Omental fat pad (tissue), 4 donors: ENCODE results near the gene FOXJ2. TPM values are rescaled to one million over a fixed set of nuclear protein-coding genes. Genes with fewer than 3 reads are reported as not detected.
A peak's percentile ranks its signal among the peaks of the same experiment; 100 is the strongest.

ENCODE experiments used
- ATAC-seq: fragments of 150-250 bp; one replicate; pipeline ENCODE4 v1.9.1; 2016; ENCODE audit warnings: mild to moderate bottlenecking, moderate library complexity; ENCODE audit not compliant: low FRiP score
- DNase-seq: peaks from one replicate; pipeline ENCODE4 v3.0.0-alpha.2; 2019; ENCODE audit warnings: low spot score
- total RNA-seq, 4 donors: library from RNA; depleted of rRNA; stranded (reverse); fragments of >200 nt; gene quantifications; one replicate each; pipeline ENCODE4 v1.1.0, GENCODE V29; 2016
- TF ChIP-seq, protein P1 (sequence below), 3 donors: fragments of 450-650 bp; IDR thresholded peaks; one replicate each; pipeline ENCODE4 v1.5.1; 2016 to 2017; ENCODE audit warnings: antibody characterized with exemption in 3 of 3, mild to moderate bottlenecking in 3 of 3, moderate library complexity in 2 of 3

Gene FOXJ2
- total RNA-seq, 4 donors from 2014 or later: 9.2 to 17.2 (median 13.0) TPM

- no peak for DNase-seq
- TF ChIP-seq, protein P1, sequence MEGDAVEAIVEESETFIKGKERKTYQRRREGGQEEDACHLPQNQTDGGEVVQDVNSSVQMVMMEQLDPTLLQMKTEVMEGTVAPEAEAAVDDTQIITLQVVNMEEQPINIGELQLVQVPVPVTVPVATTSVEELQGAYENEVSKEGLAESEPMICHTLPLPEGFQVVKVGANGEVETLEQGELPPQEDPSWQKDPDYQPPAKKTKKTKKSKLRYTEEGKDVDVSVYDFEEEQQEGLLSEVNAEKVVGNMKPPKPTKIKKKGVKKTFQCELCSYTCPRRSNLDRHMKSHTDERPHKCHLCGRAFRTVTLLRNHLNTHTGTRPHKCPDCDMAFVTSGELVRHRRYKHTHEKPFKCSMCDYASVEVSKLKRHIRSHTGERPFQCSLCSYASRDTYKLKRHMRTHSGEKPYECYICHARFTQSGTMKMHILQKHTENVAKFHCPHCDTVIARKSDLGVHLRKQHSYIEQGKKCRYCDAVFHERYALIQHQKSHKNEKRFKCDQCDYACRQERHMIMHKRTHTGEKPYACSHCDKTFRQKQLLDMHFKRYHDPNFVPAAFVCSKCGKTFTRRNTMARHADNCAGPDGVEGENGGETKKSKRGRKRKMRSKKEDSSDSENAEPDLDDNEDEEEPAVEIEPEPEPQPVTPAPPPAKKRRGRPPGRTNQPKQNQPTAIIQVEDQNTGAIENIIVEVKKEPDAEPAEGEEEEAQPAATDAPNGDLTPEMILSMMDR (IDR thresholded peaks at IDR 0.05): no peak
These were observed 6.2 kb downstream of the FOXJ2 start for GRCh38 chr12:8038659-8039114.

DNA sequence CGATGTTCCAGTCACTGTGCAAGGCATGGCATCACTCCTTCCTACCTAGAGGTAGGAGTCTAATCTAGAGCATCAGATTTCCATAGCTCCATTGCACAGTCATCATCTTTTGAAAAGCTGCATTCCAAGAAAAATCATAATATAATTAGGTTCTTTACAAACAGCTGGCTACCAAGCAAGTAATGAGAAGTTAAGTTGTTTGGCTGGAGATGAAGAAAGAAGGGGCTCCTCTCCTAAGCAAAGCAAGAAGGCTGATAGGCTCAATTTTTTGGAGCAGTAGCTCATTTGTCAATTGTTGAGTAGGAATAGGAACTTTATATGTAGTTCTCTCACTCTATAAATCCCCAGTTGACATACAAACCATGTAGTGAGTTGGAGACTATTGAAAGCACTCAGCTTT lies 8.3 kb downstream of the FOXJ2 start:
- ATAC-seq: no peak
- DNase-seq: no peak
- TF ChIP-seq, protein P1 (IDR thresholded peaks at IDR 0.05): no peak

More at GRCh38 chr12:8038659-8039114, 6.2 kb downstream of the FOXJ2 start:
- ATAC-seq: peak; percentile 83

GRCh38 chr12:8045952-8046944 lies 13.7 kb downstream of the FOXJ2 start:
- TF ChIP-seq, protein P1 (IDR thresholded peaks at IDR 0.05): peak in 1 of 3 donors; percentile 49
- peak; percentile 87 for DNase-seq
- peak; percentile 48 for ATAC-seq

DNA sequence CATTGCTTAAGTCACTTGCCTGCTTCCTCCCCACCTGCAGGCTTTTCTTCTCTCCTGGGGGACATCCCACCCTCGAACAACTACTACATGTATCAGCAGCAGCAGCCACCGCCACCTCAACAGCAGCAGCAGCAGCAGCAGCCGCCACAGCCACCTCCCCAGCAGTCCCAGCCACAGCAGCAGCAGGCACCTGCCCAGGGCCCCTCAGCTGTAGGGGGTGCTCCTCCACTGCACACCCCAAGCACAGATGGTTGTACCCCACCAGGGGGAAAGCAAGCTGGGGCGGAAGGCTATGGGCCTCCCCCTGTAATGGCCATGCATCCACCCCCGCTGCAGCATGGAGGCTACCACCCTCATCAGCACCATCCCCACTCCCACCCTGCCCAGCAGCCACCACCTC lies 15.3 kb downstream of the FOXJ2 start:
- DNase-seq: no peak
- no peak for ATAC-seq
- TF ChIP-seq, protein P1 (IDR thresholded peaks at IDR 0.05): no peak

- no peak for ATAC-seq
- DNase-seq: no peak
- TF ChIP-seq, protein P1 (IDR thresholded peaks at IDR 0.05): no peak
These were observed 16.4 kb downstream of the FOXJ2 start for GRCh38 chr12:8048906-8049305.

DNA sequence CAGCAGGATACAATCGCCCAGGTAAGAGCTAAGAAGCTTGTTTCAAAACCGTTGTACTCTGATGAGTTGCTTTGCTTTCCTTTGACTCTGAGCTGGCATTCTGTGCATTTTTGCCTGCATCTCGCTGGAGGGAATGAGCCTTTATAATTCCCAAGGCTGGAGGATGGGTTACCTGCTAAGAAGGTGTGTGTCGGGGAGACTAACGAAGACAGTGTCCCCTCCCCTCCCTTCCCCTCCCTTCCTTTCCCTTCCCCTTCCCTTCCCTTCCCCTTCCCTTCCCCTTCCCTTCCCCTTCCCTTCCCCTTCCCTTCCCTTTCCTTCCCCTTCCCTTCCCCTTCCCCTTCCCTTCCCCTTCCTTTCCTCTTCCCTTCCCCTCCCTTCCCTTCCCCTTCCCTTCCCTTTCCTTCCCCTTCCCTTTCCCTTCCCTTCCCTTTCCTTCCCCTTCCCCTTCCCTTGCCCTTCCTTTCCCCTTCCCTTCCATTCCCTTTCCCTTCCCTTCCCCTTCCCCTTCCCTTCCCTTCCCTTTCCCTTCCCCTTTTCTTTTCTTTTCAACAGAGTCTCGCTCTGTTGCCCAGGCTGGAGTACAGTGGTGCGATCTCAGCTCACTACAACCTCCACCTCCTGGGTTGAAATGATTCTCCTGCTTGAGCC lies 18.2 kb downstream of the FOXJ2 start:
- ATAC-seq (no peak), DNase-seq (no peak)
- TF ChIP-seq, protein P1 (IDR thresholded peaks at IDR 0.05): no peak
